HG02885 (cell line): ENCODE data around the gene RINL.

Source experiments
- ATAC-seq: cut with Tn5 transposase; IDR thresholded peaks from one replicate; pipeline ENCODE4 v1.9.1; 2021; ENCODE audit warnings: mild to moderate bottlenecking; ENCODE audit not compliant: unreplicated experiment, poor library complexity

RINL gene

DNA sequence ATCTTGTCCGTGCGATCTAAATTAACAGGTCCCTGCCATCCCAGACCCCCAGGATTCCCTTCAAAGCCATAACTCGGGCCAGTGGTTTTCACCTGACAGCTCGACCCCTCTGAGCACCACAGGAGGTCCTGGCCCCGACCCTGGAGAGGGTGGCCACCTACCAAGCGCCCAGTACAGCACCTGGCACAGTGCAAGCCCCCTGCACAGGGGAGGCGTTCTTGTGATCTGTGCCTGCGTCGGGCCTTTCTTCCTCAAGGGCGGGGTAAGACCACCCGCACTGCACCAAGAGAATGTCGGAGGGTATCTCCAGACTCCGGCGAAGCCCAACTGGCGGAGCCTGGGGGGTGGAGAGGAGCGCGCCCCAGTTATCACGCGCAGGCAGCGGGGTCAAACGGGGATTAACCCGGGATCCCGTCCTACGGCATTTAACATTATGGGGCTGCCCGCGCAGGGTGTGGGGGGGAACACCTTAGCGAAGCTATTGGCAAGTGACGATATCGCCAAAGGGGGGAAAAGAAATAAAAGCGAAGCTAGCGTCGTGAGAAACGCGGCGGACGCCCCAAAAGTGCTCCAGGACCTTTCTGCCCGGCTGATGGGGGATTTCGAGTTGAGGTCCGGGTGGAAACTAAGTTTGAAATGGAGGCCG, 27.0 kb downstream of the RINL start:
- no peak for ATAC-seq

DNA sequence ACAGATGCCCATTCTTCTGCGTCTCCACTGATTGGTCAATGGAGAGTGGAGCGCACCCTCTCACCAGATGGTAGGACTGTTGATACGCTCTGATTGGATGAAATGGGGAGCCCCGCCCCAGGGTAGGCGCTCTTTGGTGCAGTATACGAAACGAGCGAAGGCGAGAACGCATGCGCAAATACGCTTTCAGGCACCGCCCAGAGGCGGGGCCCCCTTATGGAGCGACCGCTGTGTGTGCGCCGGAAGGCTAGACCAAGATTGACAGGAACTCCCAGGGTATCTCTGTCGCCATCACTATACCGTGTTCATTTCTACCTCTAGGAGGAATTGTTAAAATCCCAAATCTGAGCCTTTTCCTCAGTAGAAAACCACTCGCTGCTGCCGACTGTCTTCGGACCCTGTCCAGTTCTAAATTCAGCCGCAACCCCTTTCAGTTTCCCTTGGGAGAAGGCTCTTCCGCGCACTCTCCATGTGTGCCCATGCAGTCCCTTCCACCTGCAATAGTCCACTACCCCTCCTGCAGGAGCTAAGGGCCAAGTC, 27.6 kb downstream of the RINL start:
- ATAC-seq: peak; percentile 71

DNA sequence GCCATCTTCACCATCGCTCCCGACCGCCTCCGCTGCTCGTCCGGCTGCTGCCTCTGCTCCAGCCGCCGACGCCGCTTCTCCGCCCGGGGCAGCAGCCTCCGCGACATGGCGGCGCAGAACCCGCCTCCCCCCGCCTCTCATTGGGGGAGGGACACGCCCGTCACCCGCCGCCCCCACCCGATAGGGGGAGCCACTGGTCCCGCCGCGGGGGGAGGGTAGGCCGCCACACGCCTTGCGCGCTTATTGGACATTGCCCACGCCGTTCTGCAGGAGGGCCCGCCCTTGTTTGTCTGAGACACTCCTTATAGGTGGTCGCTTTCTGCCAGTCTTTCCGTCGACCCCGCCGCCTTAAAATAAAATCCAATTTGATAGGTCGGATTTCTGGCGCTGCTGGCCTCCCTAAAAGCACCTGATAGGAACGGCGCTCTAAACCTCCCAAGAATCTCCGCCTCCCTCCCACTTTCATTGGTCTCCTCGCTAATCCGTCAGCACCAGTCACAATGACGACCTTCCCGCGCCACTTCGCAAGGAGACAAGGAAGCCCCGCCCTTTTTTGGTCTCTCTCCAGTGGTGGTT, 28.1 kb downstream of the RINL start, which contains the start of gene HNRNPL:
HNRNPL (minus strand) TSS at position 127 of the 576 bp plus-strand sequence; CDS start at position 107, 20 bp downstream.
- peak; percentile 63 for ATAC-seq

DNA sequence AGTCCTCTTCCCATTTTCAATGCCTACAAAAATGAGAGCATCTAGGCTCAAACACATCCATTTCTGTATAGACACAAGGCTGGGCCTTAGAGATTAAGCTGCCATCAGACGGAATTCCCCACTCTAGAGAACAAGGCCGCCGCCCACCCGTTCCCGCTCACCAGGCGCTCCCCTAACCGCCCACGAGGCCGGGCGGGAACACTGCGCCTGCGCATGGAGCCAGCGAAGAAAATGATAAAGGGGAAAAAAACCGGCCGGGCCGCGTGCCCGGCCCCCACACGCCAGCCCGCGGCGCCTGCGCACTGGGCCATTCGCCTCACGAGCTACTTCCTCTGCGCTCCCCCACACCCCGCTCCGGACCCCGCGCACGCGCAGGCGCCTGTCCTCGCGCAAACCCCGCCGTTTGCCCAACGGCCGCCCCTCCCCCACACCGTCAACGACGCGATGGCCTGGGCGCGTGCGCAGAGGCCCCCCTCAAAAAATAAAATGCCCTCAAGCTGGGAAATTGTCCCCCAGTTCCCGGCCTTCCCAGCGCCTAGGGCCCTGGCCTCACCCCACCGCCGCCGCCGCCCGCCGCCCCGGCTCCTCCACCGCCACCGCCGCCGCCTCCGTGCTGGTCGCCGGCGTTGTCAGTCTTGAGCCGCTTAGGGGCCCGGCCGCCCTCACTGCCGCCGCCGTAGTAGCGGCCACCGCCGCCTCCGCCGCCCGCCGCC, 28.8 kb downstream of the RINL start:
- ATAC-seq: peak; percentile 30

DNA sequence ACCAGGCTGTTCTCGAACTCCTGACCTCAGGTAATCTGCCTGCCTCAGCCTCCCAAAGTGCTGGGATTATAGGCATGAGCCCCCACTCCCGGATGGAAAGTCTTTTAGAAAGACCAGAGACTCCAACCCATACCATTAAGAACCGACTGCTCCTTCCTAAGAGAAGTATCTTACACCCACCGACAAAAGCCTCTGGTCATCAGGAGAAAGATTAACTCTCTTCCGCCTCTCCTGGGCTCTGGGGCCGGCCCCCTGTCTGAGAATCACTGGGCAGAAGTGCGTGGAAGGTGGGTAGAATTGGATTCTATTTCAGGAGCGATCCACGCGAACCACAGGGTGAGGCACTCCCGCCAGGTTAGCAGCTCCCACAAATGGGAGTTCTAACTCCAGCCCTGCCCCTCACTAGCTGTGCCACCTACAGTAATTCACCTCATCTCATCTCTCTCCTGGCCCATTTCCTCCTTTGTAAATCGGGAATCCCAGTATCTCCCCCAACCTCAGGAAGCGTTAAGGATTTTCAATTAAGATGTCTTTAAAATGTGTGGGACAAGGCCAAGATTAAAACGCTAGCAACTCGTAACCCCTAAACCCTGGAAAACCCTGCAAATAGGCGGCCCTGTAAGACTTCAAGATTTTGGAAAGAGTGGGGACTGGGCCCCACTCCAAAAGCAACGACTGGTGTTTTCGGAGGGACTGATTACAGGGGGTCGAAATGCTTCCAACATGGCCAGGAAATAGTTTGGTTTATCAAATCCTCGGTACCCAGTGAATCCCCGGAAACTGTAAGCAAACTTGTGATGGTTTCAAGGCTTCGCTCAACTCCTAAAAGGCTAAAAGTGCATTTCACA, 29.6 kb downstream of the RINL start:
- no peak for ATAC-seq

DNA sequence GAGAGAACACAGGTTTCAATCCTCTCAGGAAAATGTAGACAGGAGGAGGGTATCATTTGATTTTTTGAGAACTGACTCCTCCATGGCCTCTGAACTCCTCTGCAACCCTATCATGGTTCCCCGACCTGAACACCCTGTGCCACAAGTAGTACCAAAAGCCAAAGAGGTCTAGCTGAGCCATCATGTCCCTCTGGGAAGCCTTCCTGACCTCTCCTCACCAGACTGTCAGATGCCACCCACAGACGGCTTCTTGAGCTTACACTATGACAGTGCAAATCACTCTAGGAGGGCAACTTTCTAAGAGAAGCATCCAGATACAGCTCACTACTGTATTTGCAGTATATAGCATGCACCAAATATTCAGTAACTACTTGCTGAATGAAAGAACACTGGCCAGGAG, 32.0 kb downstream of the RINL start:
- no peak for ATAC-seq

DNA sequence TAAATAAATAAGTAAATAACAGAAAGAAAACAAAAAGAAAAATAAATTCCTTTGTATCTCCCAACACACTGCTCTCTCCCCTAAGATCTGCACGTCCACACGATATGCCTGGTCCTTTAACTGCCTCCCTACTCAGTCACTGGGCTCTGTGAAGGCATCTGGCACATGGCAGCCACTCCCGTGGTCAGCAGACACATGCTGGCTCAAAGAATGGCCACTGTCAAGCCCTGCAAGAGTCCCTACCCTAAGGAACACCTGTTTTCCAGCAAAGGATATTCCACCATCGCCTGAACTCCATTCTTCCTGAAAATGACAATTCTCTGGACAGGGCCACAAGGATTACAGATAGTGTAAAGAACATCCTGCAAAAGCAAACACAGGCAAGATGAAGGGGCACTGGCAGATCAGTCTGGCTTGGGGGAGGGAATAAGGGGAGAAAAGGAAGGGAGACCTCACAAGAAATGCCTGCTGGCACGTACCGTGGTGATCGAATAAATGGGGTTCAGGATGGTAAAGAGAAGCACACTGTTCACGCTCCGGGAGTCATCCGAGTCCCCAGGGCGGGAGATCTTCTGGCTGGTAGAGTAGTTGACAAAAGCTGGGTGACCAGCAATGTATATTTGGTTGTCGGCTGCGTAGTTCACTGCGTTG, 32.6 kb downstream of the RINL start:
- no peak for ATAC-seq

DNA sequence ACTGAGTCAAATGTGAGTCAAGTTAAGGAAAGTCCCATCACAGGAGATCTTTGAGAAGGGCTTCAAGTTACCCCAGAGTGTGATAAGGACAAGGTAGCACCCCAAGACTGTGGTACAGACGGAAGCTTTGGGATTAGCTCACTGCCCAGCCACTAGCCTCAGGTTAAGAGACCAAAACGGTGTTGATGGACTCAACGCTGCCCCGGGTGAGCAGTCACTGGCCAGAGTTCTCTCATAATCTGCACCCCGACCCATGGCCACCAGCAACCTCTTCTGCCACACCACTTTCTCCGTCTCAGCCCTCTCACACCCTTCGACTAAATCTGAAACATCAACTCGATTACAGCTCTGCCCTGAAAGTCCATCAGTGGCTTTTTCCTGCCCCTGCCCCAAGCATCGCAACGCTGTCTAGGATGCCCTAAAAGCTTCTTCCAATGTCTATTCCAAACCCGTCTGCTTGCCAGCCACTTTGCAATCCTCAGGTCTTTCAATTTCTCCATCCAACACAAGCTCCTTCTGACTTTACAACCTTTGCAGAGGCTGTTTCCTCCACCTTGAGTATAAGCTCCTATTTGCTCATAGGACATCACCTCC, 33.9 kb downstream of the RINL start:
- ATAC-seq: no peak

DNA sequence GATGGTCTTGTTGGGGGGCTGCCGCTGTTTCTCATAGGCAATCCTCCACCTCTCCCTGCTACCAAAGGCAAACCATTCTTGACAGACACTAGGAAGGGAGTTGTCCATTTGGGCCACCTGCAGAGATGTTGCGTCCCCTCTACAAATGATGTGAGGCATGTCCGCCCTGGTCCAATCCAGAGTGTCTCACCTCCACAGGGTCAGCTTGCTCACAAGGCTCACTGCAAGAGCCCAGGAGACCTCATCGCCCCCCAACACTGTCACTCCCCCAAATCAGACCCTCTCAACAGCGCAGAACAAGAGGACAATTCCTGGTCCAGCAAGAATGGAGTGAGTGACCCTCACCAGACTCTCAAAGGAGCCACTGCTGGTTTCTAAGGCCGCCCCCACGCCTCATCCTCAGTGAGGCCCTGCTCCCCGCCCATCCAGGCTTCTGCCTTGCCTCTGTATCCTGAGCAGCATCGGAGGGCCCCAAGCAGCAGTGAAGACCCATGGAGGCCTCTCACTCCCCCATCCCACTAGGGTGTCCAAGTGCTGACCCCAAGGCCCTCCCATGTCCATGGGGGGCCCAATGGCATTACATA, 34.8 kb downstream of the RINL start:
- ATAC-seq: no peak

DNA sequence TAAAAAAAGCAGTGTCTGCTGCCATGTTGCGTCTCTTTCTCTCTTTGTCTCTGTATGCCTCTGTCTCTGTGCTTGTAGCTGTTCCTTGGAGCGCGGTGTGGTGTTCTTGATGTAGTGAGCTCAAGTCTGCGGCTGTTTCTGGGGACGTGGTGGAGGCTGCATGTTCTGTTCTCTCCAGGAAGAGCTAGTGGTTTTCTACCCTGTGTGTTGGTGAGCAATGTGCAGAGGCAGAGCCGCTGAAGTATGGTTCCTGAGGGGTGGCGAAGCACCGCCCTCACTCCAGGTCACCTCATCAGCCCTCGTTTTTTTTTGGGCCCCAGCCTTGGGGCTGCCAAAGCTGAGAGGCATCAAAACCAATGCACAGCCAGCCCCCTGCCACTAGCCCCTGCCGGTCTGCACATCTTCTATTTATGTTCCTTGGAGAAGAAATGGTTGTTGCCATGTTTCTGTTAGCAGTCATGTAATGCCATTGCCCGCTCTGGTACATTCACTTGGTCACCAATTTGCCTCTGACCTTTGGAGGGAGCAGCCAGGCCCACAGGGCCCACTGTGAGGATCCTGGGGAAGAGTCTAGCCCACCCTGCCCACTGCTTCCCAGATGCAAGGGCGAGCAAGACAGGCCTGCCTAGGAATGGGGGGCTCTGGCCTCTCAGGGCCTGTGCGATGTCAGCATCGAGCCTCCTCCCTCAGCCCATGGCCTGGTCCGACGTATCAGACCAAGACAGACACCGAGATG, 35.5 kb downstream of the RINL start:
- no peak for ATAC-seq

DNA sequence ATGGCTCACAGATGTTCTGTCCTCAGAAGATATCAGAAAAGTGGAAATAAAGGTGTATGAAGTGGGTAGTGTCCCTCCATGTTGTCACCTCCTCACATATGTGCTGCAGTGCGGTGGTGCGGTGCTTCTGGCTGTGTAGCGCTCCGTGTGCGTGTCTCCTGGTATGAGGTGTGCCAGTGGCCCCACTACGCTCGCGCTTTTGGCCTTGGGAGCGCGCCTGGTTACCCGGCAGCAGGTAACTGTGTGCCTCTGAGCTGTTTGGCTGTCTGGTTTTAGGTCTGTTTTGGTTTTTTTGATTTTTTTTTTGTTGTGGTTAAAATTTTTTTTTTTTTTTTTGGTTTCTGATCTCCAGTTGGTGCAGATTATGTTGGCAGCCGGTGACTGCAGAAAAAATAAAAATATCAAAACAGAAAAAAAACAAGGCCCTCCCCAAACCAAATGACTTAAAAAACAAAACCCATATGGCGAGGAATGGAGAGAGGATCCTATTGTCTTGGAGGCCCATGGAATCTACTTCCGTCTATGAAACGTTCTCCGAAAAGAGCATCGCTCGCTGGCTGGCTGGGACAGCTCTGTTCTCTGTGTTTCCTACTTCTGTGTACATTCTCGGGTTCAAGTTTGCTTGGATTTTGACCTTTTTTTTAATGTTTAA, 36.2 kb downstream of the RINL start:
- no peak for ATAC-seq

DNA sequence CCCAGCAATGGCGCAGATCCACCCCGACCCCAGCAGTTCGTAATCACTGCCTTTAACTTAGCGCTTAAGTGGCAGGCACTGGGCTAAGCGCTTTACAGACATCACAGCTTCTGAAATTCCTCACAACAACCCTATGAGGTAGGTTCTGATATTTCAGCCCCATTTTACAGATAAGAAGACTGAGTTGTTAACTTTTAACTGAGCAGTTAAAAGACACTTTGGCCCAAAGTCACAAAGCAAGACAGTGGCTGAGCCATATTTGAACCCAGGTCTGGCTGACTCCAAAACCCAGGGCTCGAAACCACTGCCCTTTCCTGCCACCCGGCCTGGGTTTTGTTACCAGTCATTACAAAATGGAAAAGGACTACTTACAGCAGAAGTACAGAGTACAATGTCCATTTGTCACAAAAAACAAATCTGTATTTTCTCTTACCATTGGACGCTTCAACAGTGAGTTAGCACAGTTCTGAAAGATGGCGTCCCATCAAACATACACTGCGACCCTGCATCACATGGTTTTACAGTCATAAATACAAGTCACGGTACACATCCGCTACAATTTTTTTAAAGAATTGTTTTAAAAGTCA, 36.8 kb downstream of the RINL start:
- no peak for ATAC-seq

DNA sequence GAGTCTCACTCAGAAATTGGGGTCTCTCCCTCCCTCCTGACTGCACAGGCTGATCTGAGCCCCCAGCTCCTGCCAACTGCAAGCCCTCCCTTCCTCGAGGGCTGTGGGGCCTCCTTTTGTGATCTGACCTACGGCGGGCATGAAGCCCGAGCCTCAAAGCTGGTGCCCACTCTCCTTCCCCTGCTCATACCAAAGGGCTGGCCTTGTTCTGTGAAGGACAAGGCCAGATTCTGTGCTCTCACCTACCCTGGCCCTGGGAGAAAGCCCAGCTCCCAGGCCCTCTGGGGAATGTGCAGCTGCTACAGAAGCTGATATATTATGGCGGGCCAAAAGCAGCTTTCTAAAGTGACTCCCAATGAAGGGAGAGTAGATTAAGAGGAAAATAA, 37.5 kb downstream of the RINL start:
- ATAC-seq: no peak

DNA sequence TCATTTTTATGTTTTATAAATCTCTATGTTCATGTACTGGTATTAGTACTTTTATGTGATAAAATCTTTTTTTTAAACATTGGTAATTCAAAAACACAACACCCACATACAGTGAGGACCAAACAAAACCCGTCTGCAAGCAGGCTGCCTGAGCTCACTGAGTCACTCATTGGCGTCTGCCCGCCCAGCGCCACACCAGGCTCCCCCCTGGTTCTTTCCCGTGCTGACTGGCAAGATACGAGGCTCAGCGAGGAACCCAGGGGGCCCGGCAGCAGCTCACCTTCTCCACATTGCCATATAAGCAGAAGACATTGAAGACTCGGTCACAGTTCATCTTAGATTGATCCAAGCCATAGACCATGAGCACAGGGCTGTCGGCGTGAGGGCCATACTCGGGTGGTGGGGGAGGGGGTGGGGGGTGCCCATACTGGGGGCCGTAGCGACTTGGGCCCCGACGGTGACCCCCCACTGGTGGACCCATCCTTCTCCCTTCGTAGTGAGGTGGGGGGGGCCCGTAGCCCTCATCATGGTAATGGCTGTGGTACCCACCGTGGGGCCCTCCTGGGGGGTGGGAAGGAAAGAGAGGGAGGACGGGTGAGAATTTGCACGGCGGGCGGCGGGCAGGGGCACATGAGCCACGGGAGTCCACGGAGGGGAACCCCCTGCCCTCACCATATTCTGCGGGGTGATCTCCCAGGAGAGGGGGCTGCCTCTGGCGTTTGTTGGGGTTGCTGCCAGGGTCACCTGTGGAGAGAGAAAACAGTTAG, 38.1 kb downstream of the RINL start:
- no peak for ATAC-seq

DNA sequence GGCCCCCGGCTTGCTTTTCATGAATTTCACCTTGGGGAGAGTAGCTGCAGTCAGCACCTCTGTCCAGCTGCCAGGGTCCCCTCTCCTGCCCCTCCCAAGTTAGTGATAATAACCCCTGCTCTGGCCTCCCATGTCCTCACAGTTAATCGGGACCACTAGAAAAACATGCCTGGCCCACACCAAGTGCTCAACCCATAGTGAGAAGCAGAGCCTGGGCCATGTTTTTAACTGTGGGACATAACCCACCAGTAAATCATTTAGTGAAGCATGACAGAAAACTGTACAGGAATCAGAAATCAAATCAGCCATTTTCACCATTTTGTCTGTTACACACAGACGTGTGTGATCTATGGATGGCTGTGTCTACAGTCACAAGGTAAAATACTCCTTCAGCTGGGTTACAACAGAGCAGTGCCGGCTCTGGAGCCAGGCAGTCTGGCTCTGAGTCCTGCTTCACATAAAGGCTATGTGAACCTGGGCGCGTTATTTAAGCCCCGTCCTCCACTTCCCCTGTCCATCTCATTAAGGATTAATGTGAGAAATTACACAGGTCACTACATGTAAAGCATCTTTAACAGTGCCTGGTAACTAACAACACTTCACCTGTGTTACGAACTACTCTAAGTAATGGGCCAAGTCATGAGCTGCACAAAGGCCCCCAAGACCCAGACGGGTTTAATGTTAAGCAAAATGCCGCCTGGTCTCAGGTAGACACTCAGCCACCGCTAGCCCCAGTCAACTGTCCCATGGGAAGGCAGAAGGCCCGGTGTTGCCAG, 38.9 kb downstream of the RINL start:
- ATAC-seq: no peak

DNA sequence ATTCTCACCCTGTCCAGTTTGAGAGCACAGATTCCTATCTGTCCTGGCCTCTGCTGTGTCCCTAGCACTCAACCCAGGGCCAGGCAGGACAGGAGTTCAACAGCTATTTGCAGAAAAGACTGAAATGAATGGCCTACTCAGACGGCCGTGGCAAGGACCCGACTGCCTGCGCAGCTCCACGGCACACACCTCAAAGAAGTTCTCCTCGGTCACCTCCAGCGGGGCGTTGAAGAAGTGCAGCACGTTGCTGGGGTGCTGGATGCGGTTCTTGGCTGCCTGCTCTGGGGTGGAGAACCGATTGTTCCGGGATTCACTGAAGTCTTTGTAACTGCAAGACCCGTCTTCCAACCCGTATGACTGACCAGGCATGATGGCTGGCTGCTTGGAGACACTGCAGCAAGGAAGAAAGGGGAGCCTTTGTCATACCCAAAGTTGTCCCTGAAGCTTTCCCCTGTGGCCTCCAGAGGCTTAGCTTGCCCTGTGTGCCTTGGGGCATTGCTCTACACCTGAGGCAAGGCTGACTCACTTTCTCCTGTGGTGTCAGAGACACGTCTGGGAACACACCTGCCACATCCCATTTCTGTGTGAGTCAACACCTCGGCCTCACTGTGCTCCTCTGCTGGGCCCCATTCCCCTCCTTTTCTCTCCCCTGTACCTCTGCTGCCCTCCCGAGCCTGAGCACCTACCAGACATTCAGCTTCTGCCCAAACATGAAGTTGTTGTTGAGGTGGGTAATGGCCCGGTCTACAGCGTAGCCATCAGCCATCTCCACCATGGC, 39.7 kb downstream of the RINL start:
- ATAC-seq: no peak
